Smooth muscle cell (in vitro differentiated cells): ENCODE results near the gene SEC61B. TPM values are rescaled to one million over a fixed set of nuclear protein-coding genes. Genes with fewer than 3 reads are reported as not detected.

Experiments
- DNase-seq: peaks from one replicate; lab custom pipeline; 2025; ENCODE audit not compliant: unreplicated experiment; lab: John Stamatoyannopoulos, UW
- H2AFZ ChIP-seq: fragments of 200-600 bp; sonication (generic); 2 replicates; pipeline ENCODE4 v1.6.0; 2016; ENCODE audit warnings: antibody characterized with exemption, low read depth, mild to moderate bottlenecking
- H3F3A ChIP-seq: fragments of 200-600 bp; sonication (generic); 2 replicates; pipeline ENCODE4 v1.6.0; 2017; ENCODE audit warnings: antibody characterized with exemption, low read depth
- H3K27ac ChIP-seq: fragments of 200-600 bp; sonication (generic); 2 replicates; pipeline ENCODE4 v1.5.1; 2016; ENCODE audit warnings: low read depth, mild to moderate bottlenecking
- H3K27me3 ChIP-seq: fragments of 200-600 bp; sonication (generic); 2 replicates; pipeline ENCODE4 v1.6.1; 2016; ENCODE audit warnings: low read depth, mild to moderate bottlenecking
- H3K36me3 ChIP-seq: fragments of 200-600 bp; sonication (generic); 2 replicates; pipeline ENCODE4 v1.5.1; 2016; ENCODE audit warnings: low read depth
- H3K4me1 ChIP-seq: fragments of 200-600 bp; sonication (generic); 2 replicates; pipeline ENCODE4 v1.5.1; 2016; ENCODE audit warnings: low read depth
- H3K4me2 ChIP-seq: fragments of 200-600 bp; sonication (generic); 2 replicates; pipeline ENCODE4 v1.6.0; 2016; ENCODE audit warnings: mild to moderate bottlenecking
- H3K4me3 ChIP-seq: fragments of 200-600 bp; sonication (generic); 2 replicates; pipeline ENCODE4 v1.5.1; 2016; ENCODE audit warnings: mild to moderate bottlenecking
- H3K79me2 ChIP-seq: fragments of 200-600 bp; sonication (generic); 2 replicates; pipeline ENCODE4 v1.6.0; 2016; ENCODE audit warnings: low read depth, mild to moderate bottlenecking
- H3K9ac ChIP-seq: fragments of 200-600 bp; sonication (generic); 2 replicates; pipeline ENCODE4 v1.6.0; 2016; ENCODE audit warnings: low read depth
- H3K9me3 ChIP-seq: fragments of 200-600 bp; sonication (generic); replicated peaks from 2 replicates; pipeline ENCODE4 v1.5.1; 2016; ENCODE audit warnings: low read depth
- H4K20me1 ChIP-seq: fragments of 200-600 bp; sonication (generic); 2 replicates; pipeline ENCODE4 v1.6.0; 2016; ENCODE audit warnings: low read depth
- CTCF ChIP-seq: fragments of 200-600 bp; sonication (generic); IDR thresholded peaks from 2 replicates; pipeline ENCODE4 v1.5.1; 2017; ENCODE audit warnings: borderline replicate concordance, mild to moderate bottlenecking, antibody characterized with exemption; ENCODE audit not compliant: insufficient read depth, poor library complexity, severe bottlenecking
- WGBS: methylation state at CpG from one replicate; pipeline ENCODE4 v1.1.7; 2016; ENCODE audit warnings: low lambda C conversion rate; 5-methylcytosine and 5-hydroxymethylcytosine counted together
- polyA plus RNA-seq: library from polyadenylated mRNA; unstranded; fragments of >200 nt; fragmentation: Nextera tagmentation; extraction: Ambion mirVana; gene quantifications from 2 replicates; pipeline ENCODE4 v1.2.1, GENCODE V29; 2016
- small RNA-seq: library from RNA; depleted of rRNA; stranded (forward); fragments of <200 nt; gene quantifications from one replicate; pipeline ENCODE3, GENCODE V24; 2014
- total RNA-seq: library from RNA; depleted of rRNA; stranded (reverse); fragments of >200 nt; gene quantifications from 2 replicates; pipeline ENCODE4 v1.2.3, GENCODE V29; 2014

The SEC61B gene
- total and polyA plus RNA-seq, 2 experiments from 2014 or later, result 385 to 549 TPM

GRCh38 chr9:99274495-99274894, 52.4 kb downstream of the SEC61B start:
- no peaks in the 10 kb centered on the region for H3K27me3 ChIP-seq
- no peaks in the 10 kb centered on the region for H3K79me2 ChIP-seq
- 48% methylated on average over 2 of the region's 2 CpGs for WGBS
- no peak for TF ChIP-seq CTCF
- no peaks in the 10 kb centered on the region for H4K20me1 ChIP-seq
- H2AFZ ChIP-seq, result no peak overlapping the region
- H3K36me3 ChIP-seq, result no peaks in the 10 kb centered on the region
- H3K4me1 ChIP-seq, result no peaks in the 10 kb centered on the region
- no peak overlapping the region for H3K9ac ChIP-seq
- DNase-seq, result no peak
- H3F3A ChIP-seq, result no peaks in the 10 kb centered on the region
- H3K27ac ChIP-seq, result no peak overlapping the region
- no peak overlapping the region for H3K4me3 ChIP-seq
- no peaks in the 10 kb centered on the region for H3K9me3 ChIP-seq
- no peak overlapping the region for H3K4me2 ChIP-seq

Small RNA genes within 50 kb of the gene (small RNA-seq; reads per million reads assigned to genes)
- 0.13 reads per million for gene RN7SL794P

Other genes starting within 250 kb of the SEC61B start
- gene TGFBR1, start 117.2 kb upstream of the SEC61B start, total RNA-seq, result 240 and 267 TPM in 2 replicates
- 77.0 and 87.8 TPM in 2 replicates for gene TGFBR1, start 117.2 kb upstream of the SEC61B start, polyA plus RNA-seq
- 53.6 and 60.4 TPM in 2 replicates for gene ALG2, start 340 bp upstream of the SEC61B start, total RNA-seq
- 50.1 and 53.9 TPM in 2 replicates for gene ALG2, start 340 bp upstream of the SEC61B start, polyA plus RNA-seq